ENCODE results near the gene GRIK4.

DNA sequence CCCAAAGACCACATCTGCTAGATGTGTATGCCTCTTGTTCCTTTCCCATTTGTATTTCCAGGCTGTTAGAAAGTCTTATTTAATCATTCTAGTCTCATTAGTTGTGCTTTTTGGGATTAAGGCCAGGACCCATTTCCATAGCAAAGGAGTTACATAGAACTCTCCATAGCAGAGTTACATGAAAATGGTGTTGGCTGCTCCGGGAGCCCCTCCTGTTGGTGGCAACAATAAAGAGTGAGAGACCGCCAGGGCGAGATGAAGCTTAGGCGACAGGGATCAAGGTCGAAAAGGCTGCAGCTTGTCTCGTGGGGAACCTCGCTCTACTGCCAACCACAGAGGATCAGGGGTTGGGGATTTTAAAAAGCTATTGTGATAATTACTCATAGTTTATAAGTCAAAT, 58.3 kb downstream of the GRIK4 start:
- no peak for TF ChIP-seq CTCF (IDR thresholded peaks at IDR 0.05)
- no peak for TF ChIP-seq POLR2AphosphoS5 (IDR thresholded peaks at IDR 0.05)
- TF ChIP-seq POLR2A (IDR thresholded peaks at IDR 0.05): no peak
